Measurements from ENCODE around the gene SIRPA.

The SIRPA gene

GRCh38 chr20:1952737-1953530 lies 57.7 kb downstream of the SIRPA start:
- no peak for DNase-seq

GRCh38 chr20:1953621-1954020 lies 58.4 kb downstream of the SIRPA start:
- no peak for DNase-seq

GRCh38 chr20:1955217-1955616 lies 60.0 kb downstream of the SIRPA start:
- no peak for DNase-seq

GRCh38 chr20:1958426-1958825 lies 63.2 kb downstream of the SIRPA start:
- no peak for DNase-seq

- no peak for DNase-seq
These were observed 63.9 kb downstream of the SIRPA start for GRCh38 chr20:1959156-1959555.

- DNase-seq = no peak
These were observed 66.2 kb downstream of the SIRPA start for GRCh38 chr20:1961374-1961773.

- DNase-seq = peak in 1 of 2 donors; percentile 7
These were observed 68.9 kb downstream of the SIRPA start for GRCh38 chr20:1964061-1964460.

- DNase-seq = no peak
These were observed 69.6 kb downstream of the SIRPA start for GRCh38 chr20:1964659-1965405.

- DNase-seq = peak; percentile 57 to 68
These were observed 70.5 kb downstream of the SIRPA start for GRCh38 chr20:1965520-1966351.

- DNase-seq = no peak
These were observed 73.8 kb downstream of the SIRPA start for GRCh38 chr20:1968964-1969363.

GRCh38 chr20:1971893-1972586 lies 76.8 kb downstream of the SIRPA start:
- no peak for DNase-seq

GRCh38 chr20:1973601-1974440 lies 78.6 kb downstream of the SIRPA start:
- DNase-seq = no peak

GRCh38 chr20:1975291-1975690 lies 80.1 kb downstream of the SIRPA start:
- DNase-seq = no peak

- no peak for DNase-seq
These were observed 84.0 kb downstream of the SIRPA start for GRCh38 chr20:1979106-1979778.

GRCh38 chr20:1982686-1983085 lies 87.5 kb downstream of the SIRPA start:
- no peak for DNase-seq

- DNase-seq = no peak
These were observed 88.1 kb downstream of the SIRPA start for GRCh38 chr20:1983301-1983700.

GRCh38 chr20:1987826-1988225 lies 92.6 kb downstream of the SIRPA start:
- no peak for DNase-seq
